ENCODE results near the gene ZNF414.
A peak's percentile ranks its signal among the peaks of the same experiment; 100 is the strongest.

The ZNF414 gene

GRCh38 chr19:8475005-8475404 lies 39.0 kb downstream of the ZNF414 start:
- FAIRE-seq (no peak), DNase-seq (ENCODE audit: insufficient read length, low spot score) (no peak)
- TF ChIP-seq POLR2A (IDR thresholded peaks at IDR 0.05; ENCODE audit: low read depth, low read length) (no peak), POU2F2 (IDR thresholded peaks at IDR 0.05; ENCODE audit: low read depth, low read length) (no peak), SPI1 (IDR thresholded peaks at IDR 0.05; ENCODE audit: low read depth, low read length) (no peak), POLR2AphosphoS5 (IDR thresholded peaks at IDR 0.05; ENCODE audit: low read depth, low read length) (no peak), PAX5 (IDR thresholded peaks at IDR 0.05; ENCODE audit: insufficient read depth, low read length, severe bottlenecking) (no peak), TAF1 (IDR thresholded peaks at IDR 0.05; ENCODE audit: low read depth, low read length) (no peak)

- peak; percentile 51 for DNase-seq (ENCODE audit: insufficient read length, low spot score)
- FAIRE-seq: peak; percentile 93
- TF ChIP-seq POU2F2 (IDR thresholded peaks at IDR 0.05; ENCODE audit: low read depth, low read length) (peak; percentile 64; the same call in 1 of the 2 replicates), POLR2AphosphoS5 (IDR thresholded peaks at IDR 0.05; ENCODE audit: low read depth, low read length) (0 out of 2 replicates have a peak, but pooled peaks have one; percentile 29), POLR2A (IDR thresholded peaks at IDR 0.05; ENCODE audit: low read depth, low read length) (no peak), PAX5 (IDR thresholded peaks at IDR 0.05; ENCODE audit: insufficient read depth, low read length, severe bottlenecking) (no peak), SPI1 (IDR thresholded peaks at IDR 0.05; ENCODE audit: low read depth, low read length) (peak; percentile 98), TAF1 (IDR thresholded peaks at IDR 0.05; ENCODE audit: low read depth, low read length) (no peak)
These were observed 40.1 kb downstream of the ZNF414 start for GRCh38 chr19:8473648-8474476.

DNA sequence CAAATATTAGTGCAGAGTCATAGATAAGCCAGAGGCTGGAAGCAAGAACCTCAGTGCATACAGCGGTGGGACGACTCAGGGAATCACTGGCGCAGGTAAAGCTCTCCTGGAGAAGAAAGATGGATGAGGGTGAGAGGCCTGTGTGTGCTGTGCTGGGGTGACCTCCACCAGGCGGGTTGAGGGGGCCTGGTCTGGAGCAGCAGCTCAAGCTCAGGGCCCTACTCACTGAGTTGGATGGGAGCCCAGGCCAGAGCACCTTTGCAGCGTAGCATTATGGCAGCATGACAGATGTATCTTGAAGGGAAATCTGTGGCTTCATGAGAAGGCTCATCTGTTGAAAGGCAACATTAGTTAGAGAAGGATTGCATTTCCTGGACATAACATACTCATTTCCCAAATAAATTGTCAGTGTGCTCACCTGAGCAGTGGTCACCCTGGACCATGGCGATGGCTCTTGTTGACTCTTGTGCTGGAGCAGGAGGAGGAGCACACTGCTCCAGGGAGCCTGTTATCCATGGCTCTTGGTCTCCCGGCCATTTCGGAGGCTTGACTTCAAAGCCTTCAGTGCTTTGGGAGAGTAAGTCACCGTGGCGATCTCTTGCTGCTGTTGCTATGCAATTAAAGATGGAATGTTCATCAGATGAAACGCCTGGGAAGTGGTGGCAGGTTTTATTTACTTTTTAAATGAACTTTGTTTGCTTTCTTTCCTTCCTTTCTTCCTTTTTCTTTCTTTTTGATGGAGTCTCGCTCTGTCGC lies 44.2 kb downstream of the ZNF414 start:
- DNase-seq (ENCODE audit: insufficient read length, low spot score) (no peak), FAIRE-seq (no peak)
- TF ChIP-seq SPI1 (IDR thresholded peaks at IDR 0.05; ENCODE audit: low read depth, low read length) (no peak), POU2F2 (IDR thresholded peaks at IDR 0.05; ENCODE audit: low read depth, low read length) (no peak), POLR2AphosphoS5 (IDR thresholded peaks at IDR 0.05; ENCODE audit: low read depth, low read length) (peak; percentile 24; the same call in 1 of the 2 replicates), TAF1 (IDR thresholded peaks at IDR 0.05; ENCODE audit: low read depth, low read length) (no peak), PAX5 (IDR thresholded peaks at IDR 0.05; ENCODE audit: insufficient read depth, low read length, severe bottlenecking) (no peak), POLR2A (IDR thresholded peaks at IDR 0.05; ENCODE audit: low read depth, low read length) (no peak)

DNA sequence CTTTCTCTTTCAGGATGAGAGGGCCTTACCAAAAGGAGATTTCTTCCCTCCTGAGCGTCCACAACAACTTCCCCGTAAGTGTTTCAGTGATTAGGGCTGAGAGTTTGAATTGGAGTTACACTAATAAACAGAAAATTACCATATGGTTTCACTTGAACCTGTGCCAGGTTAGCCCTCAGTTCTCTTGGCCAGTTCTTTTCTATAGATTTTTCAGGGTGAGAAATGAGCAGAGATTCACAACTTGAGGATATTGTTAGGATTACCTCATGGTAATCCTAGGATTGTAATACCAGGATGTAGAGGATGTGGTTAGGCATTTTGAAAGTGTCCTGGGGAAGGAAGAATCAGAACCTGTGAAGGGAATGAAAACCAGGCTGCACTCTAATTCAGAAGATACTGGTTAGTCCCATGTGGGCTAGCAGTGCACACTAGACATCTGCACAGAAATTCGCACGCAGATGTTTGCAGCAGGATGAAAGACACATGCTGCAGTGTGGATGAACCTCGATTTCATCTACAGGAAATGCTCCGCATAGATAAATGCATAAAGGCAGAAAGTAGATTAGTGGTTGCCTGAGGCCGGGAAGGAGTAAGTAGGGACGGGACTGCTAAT lies 45.1 kb downstream of the ZNF414 start:
- DNase-seq (ENCODE audit: insufficient read length, low spot score): no peak
- TF ChIP-seq SPI1 (IDR thresholded peaks at IDR 0.05; ENCODE audit: low read depth, low read length) (no peak), TAF1 (IDR thresholded peaks at IDR 0.05; ENCODE audit: low read depth, low read length) (no peak), PAX5 (IDR thresholded peaks at IDR 0.05; ENCODE audit: insufficient read depth, low read length, severe bottlenecking) (no peak), POLR2A (IDR thresholded peaks at IDR 0.05; ENCODE audit: low read depth, low read length) (no peak), POLR2AphosphoS5 (IDR thresholded peaks at IDR 0.05; ENCODE audit: low read depth, low read length) (no peak), POU2F2 (IDR thresholded peaks at IDR 0.05; ENCODE audit: low read depth, low read length) (no peak)
- peak; percentile 16 for FAIRE-seq

DNA sequence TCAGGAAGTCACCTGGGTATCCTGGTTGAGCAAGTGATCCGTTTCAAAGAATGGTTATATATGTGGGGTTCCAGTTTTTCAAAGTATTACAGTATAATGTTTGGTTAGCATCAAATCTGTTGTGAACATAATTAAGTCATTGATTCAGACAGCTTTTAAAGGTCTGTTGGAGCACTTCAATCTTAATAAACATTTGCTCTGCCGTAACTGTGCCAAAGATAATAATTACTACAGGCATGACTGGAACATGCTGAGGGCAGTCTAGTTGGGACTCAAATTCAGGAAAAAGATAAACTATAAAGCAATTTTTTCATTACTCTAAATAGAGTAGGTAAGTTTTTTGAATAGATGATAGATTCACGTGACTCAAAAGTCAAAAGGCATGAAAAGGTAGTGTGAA lies 45.8 kb downstream of the ZNF414 start:
- no peak for DNase-seq (ENCODE audit: insufficient read length, low spot score)
- TF ChIP-seq PAX5 (IDR thresholded peaks at IDR 0.05; ENCODE audit: insufficient read depth, low read length, severe bottlenecking) (no peak), POLR2A (IDR thresholded peaks at IDR 0.05; ENCODE audit: low read depth, low read length) (no peak), POLR2AphosphoS5 (IDR thresholded peaks at IDR 0.05; ENCODE audit: low read depth, low read length) (no peak), TAF1 (IDR thresholded peaks at IDR 0.05; ENCODE audit: low read depth, low read length) (no peak), POU2F2 (IDR thresholded peaks at IDR 0.05; ENCODE audit: low read depth, low read length) (no peak), SPI1 (IDR thresholded peaks at IDR 0.05; ENCODE audit: low read depth, low read length) (no peak)
- no peak for FAIRE-seq

- no peak for FAIRE-seq
- no peak for DNase-seq (ENCODE audit: insufficient read length, low spot score)
- TF ChIP-seq POLR2A (IDR thresholded peaks at IDR 0.05; ENCODE audit: low read depth, low read length) (no peak), POU2F2 (IDR thresholded peaks at IDR 0.05; ENCODE audit: low read depth, low read length) (no peak), TAF1 (IDR thresholded peaks at IDR 0.05; ENCODE audit: low read depth, low read length) (no peak), POLR2AphosphoS5 (IDR thresholded peaks at IDR 0.05; ENCODE audit: low read depth, low read length) (no peak), PAX5 (IDR thresholded peaks at IDR 0.05; ENCODE audit: insufficient read depth, low read length, severe bottlenecking) (no peak), SPI1 (IDR thresholded peaks at IDR 0.05; ENCODE audit: low read depth, low read length) (no peak)
These were observed 47.9 kb downstream of the ZNF414 start for GRCh38 chr19:8466018-8466417.

- TF ChIP-seq POU2F2 (IDR thresholded peaks at IDR 0.05; ENCODE audit: low read depth, low read length) (no peak), POLR2AphosphoS5 (IDR thresholded peaks at IDR 0.05; ENCODE audit: low read depth, low read length) (no peak), TAF1 (IDR thresholded peaks at IDR 0.05; ENCODE audit: low read depth, low read length) (no peak), SPI1 (IDR thresholded peaks at IDR 0.05; ENCODE audit: low read depth, low read length) (no peak), POLR2A (IDR thresholded peaks at IDR 0.05; ENCODE audit: low read depth, low read length) (no peak), PAX5 (IDR thresholded peaks at IDR 0.05; ENCODE audit: insufficient read depth, low read length, severe bottlenecking) (no peak)
- no peak for FAIRE-seq
- no peak for DNase-seq (ENCODE audit: insufficient read length, low spot score)
These were observed 50.6 kb downstream of the ZNF414 start for GRCh38 chr19:8463365-8463764.

DNA sequence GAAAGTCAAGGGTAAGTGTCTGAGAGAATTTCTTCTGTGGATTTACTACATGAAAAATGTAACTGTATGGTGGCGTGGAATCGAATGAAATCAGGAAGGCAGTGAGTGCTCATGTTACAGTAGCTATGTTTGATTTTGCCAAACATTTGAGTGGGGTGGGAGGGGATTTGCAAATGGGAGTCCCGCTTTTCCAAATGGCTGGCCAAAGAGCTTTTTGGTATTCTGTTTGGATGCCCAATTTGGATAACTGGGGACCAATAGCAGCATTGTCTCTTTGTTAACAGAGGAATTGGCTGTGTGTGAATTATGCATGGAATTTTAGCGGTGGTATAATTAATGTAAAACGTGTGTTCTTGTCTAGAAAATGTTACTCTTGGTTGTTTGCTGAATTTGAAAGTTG lies 51.4 kb downstream of the ZNF414 start:
- no peak for FAIRE-seq
- TF ChIP-seq POLR2A (IDR thresholded peaks at IDR 0.05; ENCODE audit: low read depth, low read length): no peak
- TF ChIP-seq POU2F2 (IDR thresholded peaks at IDR 0.05; ENCODE audit: low read depth, low read length): no peak
- TF ChIP-seq POLR2AphosphoS5 (IDR thresholded peaks at IDR 0.05; ENCODE audit: low read depth, low read length): no peak
- no peak for TF ChIP-seq SPI1 (IDR thresholded peaks at IDR 0.05; ENCODE audit: low read depth, low read length)
- TF ChIP-seq TAF1 (IDR thresholded peaks at IDR 0.05; ENCODE audit: low read depth, low read length): no peak
- no peak for TF ChIP-seq PAX5 (IDR thresholded peaks at IDR 0.05; ENCODE audit: insufficient read depth, low read length, severe bottlenecking)
- no peak for DNase-seq (ENCODE audit: insufficient read length, low spot score)

Measured in GM12891 (cell line).